ENCODE results near the gene MFAP3.

DNA sequence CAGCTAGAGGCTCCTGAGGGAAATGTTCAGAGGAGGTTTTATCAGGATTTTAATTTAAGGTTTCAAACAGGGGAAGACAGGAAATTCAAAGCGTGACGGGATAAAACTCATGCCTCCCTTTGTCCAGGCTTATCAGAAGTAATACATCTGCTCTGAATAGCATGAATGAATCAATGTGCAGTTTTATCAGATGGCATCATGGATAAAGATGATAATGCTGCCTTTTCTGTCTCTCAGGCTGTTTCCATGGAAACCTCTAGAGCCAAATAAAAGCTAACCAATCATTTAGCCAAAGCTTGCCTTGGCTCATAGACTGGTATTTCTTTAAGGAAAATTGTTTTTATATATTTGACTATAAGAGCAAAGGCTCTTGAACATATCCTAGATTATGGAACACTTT is 16.4 kb downstream of the MFAP3 start:
- TF ChIP-seq, protein P1, sequence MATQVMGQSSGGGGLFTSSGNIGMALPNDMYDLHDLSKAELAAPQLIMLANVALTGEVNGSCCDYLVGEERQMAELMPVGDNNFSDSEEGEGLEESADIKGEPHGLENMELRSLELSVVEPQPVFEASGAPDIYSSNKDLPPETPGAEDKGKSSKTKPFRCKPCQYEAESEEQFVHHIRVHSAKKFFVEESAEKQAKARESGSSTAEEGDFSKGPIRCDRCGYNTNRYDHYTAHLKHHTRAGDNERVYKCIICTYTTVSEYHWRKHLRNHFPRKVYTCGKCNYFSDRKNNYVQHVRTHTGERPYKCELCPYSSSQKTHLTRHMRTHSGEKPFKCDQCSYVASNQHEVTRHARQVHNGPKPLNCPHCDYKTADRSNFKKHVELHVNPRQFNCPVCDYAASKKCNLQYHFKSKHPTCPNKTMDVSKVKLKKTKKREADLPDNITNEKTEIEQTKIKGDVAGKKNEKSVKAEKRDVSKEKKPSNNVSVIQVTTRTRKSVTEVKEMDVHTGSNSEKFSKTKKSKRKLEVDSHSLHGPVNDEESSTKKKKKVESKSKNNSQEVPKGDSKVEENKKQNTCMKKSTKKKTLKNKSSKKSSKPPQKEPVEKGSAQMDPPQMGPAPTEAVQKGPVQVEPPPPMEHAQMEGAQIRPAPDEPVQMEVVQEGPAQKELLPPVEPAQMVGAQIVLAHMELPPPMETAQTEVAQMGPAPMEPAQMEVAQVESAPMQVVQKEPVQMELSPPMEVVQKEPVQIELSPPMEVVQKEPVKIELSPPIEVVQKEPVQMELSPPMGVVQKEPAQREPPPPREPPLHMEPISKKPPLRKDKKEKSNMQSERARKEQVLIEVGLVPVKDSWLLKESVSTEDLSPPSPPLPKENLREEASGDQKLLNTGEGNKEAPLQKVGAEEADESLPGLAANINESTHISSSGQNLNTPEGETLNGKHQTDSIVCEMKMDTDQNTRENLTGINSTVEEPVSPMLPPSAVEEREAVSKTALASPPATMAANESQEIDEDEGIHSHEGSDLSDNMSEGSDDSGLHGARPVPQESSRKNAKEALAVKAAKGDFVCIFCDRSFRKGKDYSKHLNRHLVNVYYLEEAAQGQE (IDR thresholded peaks at IDR 0.05; ENCODE audit: low read depth), result no peak
- TF ChIP-seq EGR1 (IDR thresholded peaks at IDR 0.05), result no peak
- no peak for TF ChIP-seq MAX (IDR thresholded peaks at IDR 0.05)
- no peak for TF ChIP-seq RAD21 (IDR thresholded peaks at IDR 0.05; ENCODE audit: low read depth)
- no peak for TF ChIP-seq EP300 (IDR thresholded peaks at IDR 0.05; ENCODE audit: borderline replicate concordance)
- TF ChIP-seq, protein P2, sequence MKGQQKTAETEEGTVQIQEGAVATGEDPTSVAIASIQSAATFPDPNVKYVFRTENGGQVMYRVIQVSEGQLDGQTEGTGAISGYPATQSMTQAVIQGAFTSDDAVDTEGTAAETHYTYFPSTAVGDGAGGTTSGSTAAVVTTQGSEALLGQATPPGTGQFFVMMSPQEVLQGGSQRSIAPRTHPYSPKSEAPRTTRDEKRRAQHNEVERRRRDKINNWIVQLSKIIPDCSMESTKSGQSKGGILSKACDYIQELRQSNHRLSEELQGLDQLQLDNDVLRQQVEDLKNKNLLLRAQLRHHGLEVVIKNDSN (IDR thresholded peaks at IDR 0.05), result no peak
- TF ChIP-seq NFIC (IDR thresholded peaks at IDR 0.05), result no peak
- TF ChIP-seq ZBTB7A (IDR thresholded peaks at IDR 0.05; ENCODE audit: low read depth), result no peak
- no peak for TF ChIP-seq TAF1 (IDR thresholded peaks at IDR 0.05; ENCODE audit: low read depth)
- TF ChIP-seq CEBPB (IDR thresholded peaks at IDR 0.05), result no peak
- no peak for TF ChIP-seq YY1 (IDR thresholded peaks at IDR 0.05; ENCODE audit: low read depth)
- no peak for TF ChIP-seq TCF12 (IDR thresholded peaks at IDR 0.05; ENCODE audit: low read depth)
- no peak for TF ChIP-seq TEAD4 (IDR thresholded peaks at IDR 0.05)
- no peak for TF ChIP-seq FOXM1 (IDR thresholded peaks at IDR 0.05; ENCODE audit: borderline replicate concordance, low read depth)

Data from Ishikawa (cell line).